Activated T-helper 1 cell treated with anti-CD3 and anti-CD28 coated beads, Interleukin-12 subunit alpha, Interleukin-12 subunit beta, Interleukin-2, Interleukin-4 antibody, amounts not matched to agents 30 ng/mL and 10 ng/mL and 1 ng/mL, durations not matched to agents 14 hours and 24 hours and 36 hours (primary cell): ENCODE measurements around the gene ABCC8. TPM values are rescaled to one million over a fixed set of nuclear protein-coding genes. Genes with fewer than 3 reads are reported as not detected.

Experiments
- DNase-seq: peaks from one replicate; pipeline ENCODE4 v3.0.0; 2021; ENCODE audit warnings: low spot score
- H3K27ac Mint-ChIP-seq: one replicate; pipeline ENCODE4 v1.8.0; 2021; ENCODE audit warnings: mild to moderate bottlenecking, mixed read lengths
- H3K27me3 Mint-ChIP-seq: one replicate; pipeline ENCODE4 v1.8.0; 2022; ENCODE audit warnings: mild to moderate bottlenecking, moderate library complexity, mixed read lengths; ENCODE audit not compliant: insufficient read depth
- H3K36me3 Mint-ChIP-seq: one replicate; pipeline ENCODE4 v1.8.0; 2021; ENCODE audit warnings: low read depth, mixed read lengths
- H3K4me1 Mint-ChIP-seq: one replicate; pipeline ENCODE4 v1.8.0; 2021; ENCODE audit warnings: low read depth, mixed read lengths
- H3K4me3 Mint-ChIP-seq: one replicate; pipeline ENCODE4 v1.8.0; 2021; ENCODE audit warnings: mild to moderate bottlenecking, moderate library complexity, mixed read lengths
- H3K9me3 Mint-ChIP-seq: one replicate; pipeline ENCODE4 v1.8.0; 2021; ENCODE audit warnings: mixed read lengths
- intact Hi-C: fragments of 100-400 bp; cut with micrococcal nuclease; formaldehyde crosslinking; loops from one replicate; pipeline ENCODE4 v1.15.1; 2024
- total RNA-seq: library from RNA; stranded (reverse); gene quantifications from 2 replicates; pipeline ENCODE4 v1.2.3, GENCODE V29; 2022

Gene ABCC8
- 0.31 TPM in 1 of 2 replicates, not detected in the other for total RNA-seq

GRCh38 chr11:17476317-17477083, at the start of gene ABCC8:
ABCC8 (minus strand) TSS chr11:17476845; CDS start chr11:17476776, 69 bp downstream.
- Mint-ChIP-seq H3K4me3 (no peak within 1 kb of the TSS), H3K27me3 (peaks cover 73% of the 10 kb centered on the region), H3K36me3 (no peaks in the 10 kb centered on the region), H3K9me3 (no peaks in the 10 kb centered on the region), H3K27ac (no peak within 1 kb of the TSS), H3K4me1 (no peaks in the 10 kb centered on the region)
- intact Hi-C loops = no loop called here
- no peak for DNase-seq

- no peaks in the 10 kb centered on the region for H3K27me3 Mint-ChIP-seq
- H3K27ac Mint-ChIP-seq = no peak overlapping the region
- intact Hi-C loops = no loop called here
- H3K4me1 Mint-ChIP-seq = no peaks in the 10 kb centered on the region
- no peak overlapping the region for H3K4me3 Mint-ChIP-seq
- no peaks in the 10 kb centered on the region for H3K9me3 Mint-ChIP-seq
- H3K36me3 Mint-ChIP-seq = no peaks in the 10 kb centered on the region
- no peak for DNase-seq
Observed at GRCh38 chr11:17526326-17526725, 49.7 kb upstream of the ABCC8 start.

- Mint-ChIP-seq H3K27me3 (no peaks in the 10 kb centered on the region), H3K36me3 (no peaks in the 10 kb centered on the region), H3K27ac (no peak overlapping the region), H3K4me3 (no peak overlapping the region), H3K4me1 (no peaks in the 10 kb centered on the region), H3K9me3 (no peaks in the 10 kb centered on the region)
- intact Hi-C loops = no loop called here
- no peak for DNase-seq
Observed at GRCh38 chr11:17525570-17525969, 48.9 kb upstream of the ABCC8 start.

- Mint-ChIP-seq H3K36me3 (no peaks in the 10 kb centered on the region), H3K27me3 (no peaks in the 10 kb centered on the region), H3K27ac (no peak overlapping the region), H3K4me3 (no peak overlapping the region), H3K4me1 (no peaks in the 10 kb centered on the region), H3K9me3 (no peaks in the 10 kb centered on the region)
- intact Hi-C loops = no loop called here
- DNase-seq = no peak
Observed at GRCh38 chr11:17524221-17524620, 47.6 kb upstream of the ABCC8 start.

DNA sequence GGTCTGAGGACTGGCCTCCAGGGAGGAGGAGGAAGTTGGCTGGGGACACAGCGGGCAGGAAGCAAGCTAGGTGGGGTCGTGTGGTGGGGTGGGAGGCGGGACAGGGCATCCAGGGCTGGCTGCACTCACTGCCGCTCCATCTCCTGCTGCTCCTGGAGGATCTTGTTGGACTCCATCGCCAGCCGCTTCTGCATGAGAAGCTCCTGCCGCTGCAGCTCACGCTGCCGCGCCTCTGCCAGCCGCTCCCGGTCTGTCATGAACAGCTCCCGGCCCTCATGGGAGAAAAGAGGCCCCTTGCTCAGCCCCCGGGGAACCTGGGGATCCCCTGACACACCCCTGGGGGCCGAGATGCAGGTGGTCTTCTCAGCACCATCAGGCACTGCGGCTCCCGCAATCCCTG, 46.0 kb upstream of the ABCC8 start:
- Mint-ChIP-seq H3K4me3 (no peak overlapping the region), H3K4me1 (no peaks in the 10 kb centered on the region), H3K36me3 (no peaks in the 10 kb centered on the region), H3K9me3 (no peaks in the 10 kb centered on the region), H3K27ac (no peak overlapping the region), H3K27me3 (peaks cover 1% of the 10 kb centered on the region)
- no peak for DNase-seq
- intact Hi-C loops = no loop called here

DNA sequence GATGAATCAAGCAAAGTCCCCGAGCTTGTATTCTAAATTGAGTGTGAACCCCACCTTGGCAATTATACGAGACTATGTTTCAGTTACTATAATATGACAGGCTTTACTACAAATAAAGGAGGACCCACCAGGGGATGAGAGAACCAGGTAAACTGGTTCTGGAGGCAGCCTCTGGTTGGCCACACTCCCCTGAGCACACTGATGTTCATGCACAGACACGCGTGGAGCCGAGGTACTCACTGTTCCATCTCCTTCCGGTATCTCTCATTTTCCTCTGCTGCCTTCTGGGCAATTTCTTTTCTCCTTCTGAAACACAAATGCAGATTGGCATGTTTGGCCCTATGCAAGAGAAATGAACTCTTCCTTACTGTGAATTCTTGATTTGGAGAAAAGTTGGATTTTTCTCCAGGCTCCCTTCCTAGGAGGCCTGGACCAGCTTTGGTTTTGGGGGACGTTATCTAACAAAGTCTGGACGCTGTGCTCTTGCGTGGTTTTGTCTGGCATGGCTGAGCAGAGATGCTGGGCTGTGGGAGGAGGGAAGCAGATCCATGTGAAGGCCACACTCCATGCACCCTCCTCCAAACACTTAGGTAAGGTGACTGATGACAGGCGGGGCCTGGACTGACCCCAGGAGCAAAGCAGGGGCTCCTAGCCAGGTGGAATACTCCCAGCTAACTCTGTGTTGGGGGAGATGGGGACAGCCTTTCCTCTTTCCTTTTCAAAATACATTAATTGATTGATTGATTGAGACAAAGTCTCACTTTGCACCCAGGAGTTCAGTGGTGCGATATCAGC, 44.7 kb upstream of the ABCC8 start:
- no peak overlapping the region for H3K27ac Mint-ChIP-seq
- H3K36me3 Mint-ChIP-seq = no peaks in the 10 kb centered on the region
- H3K4me3 Mint-ChIP-seq = no peak overlapping the region
- H3K27me3 Mint-ChIP-seq = peaks cover 5% of the 10 kb centered on the region
- H3K9me3 Mint-ChIP-seq = no peaks in the 10 kb centered on the region
- no peak for DNase-seq
- intact Hi-C loops = no loop called here
- no peaks in the 10 kb centered on the region for H3K4me1 Mint-ChIP-seq

DNA sequence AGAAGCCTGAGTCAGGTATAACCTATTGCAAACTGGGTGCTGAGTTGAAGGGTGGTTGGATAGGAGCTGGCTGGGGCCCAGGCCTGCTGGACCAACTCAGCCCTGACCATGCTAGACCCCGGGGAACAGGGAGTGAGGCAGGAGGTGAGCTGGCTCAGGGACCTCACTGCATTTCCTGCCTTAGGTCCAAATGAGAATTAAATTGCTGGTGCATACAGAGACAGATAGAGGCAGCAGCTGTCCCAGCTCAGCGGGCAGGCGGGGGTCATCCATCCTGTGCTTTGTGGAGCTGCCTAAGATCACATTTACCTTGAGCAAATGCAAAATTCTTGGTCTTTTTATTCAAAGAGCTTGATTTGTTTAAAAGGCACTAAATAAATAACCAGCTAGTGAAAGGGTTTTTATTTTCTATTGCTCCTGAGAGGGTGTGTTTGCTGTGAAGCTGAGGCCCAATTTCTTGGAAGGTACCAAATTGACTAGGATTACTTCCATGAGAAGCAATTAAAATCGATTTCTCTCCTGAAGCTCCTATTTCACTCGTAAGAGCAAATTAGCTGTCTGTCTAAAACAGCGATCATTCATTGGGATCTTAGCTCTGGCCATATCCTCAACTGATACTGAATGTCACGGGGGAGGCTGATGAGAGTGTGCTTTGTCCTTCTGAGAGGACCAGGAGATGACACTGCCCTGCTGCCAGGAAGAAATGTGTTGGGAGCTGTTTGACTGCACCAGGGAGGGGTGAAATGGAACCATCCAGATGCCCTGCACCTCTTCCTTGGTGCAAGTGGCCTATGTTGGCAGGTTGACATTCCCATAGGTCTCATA, 42.6 kb upstream of the ABCC8 start:
- H3K4me3 Mint-ChIP-seq = no peak overlapping the region
- intact Hi-C loops = no loop called here
- peaks cover 8% of the 10 kb centered on the region for H3K27me3 Mint-ChIP-seq
- no peak for DNase-seq
- no peaks in the 10 kb centered on the region for H3K9me3 Mint-ChIP-seq
- H3K4me1 Mint-ChIP-seq = no peaks in the 10 kb centered on the region
- no peaks in the 10 kb centered on the region for H3K36me3 Mint-ChIP-seq
- no peak overlapping the region for H3K27ac Mint-ChIP-seq

DNA sequence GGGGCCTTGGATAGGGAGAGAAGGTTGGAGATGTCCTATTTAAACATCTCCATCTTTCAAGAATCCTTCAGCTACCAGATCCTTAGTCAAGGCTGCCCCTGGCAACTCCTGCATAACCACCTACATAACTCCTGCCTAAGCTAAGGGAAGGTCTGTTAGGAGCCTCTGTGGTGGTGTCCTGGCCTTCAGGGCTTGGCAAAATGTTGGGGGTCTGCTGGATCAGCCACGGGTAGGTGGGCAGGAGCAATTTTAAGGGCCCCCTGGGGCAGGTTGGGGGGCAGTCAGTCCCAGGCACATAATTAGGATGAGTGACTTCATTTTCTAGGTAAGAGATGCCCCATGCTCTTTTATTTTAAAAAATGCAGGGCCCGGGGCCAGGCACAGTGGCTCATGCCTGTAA, 41.7 kb upstream of the ABCC8 start:
- no peak overlapping the region for H3K4me3 Mint-ChIP-seq
- no peaks in the 10 kb centered on the region for H3K9me3 Mint-ChIP-seq
- no peak for DNase-seq
- intact Hi-C loops = no loop called here
- no peaks in the 10 kb centered on the region for H3K4me1 Mint-ChIP-seq
- H3K27me3 Mint-ChIP-seq = peaks cover 11% of the 10 kb centered on the region
- H3K36me3 Mint-ChIP-seq = no peaks in the 10 kb centered on the region
- no peak overlapping the region for H3K27ac Mint-ChIP-seq

GRCh38 chr11:17517186-17517585, 40.5 kb upstream of the ABCC8 start:
- Mint-ChIP-seq H3K27me3 (peaks cover 15% of the 10 kb centered on the region), H3K4me1 (no peaks in the 10 kb centered on the region), H3K27ac (no peak overlapping the region), H3K4me3 (no peak overlapping the region), H3K9me3 (no peaks in the 10 kb centered on the region), H3K36me3 (no peaks in the 10 kb centered on the region)
- DNase-seq = no peak
- intact Hi-C loops = no loop called here

DNA sequence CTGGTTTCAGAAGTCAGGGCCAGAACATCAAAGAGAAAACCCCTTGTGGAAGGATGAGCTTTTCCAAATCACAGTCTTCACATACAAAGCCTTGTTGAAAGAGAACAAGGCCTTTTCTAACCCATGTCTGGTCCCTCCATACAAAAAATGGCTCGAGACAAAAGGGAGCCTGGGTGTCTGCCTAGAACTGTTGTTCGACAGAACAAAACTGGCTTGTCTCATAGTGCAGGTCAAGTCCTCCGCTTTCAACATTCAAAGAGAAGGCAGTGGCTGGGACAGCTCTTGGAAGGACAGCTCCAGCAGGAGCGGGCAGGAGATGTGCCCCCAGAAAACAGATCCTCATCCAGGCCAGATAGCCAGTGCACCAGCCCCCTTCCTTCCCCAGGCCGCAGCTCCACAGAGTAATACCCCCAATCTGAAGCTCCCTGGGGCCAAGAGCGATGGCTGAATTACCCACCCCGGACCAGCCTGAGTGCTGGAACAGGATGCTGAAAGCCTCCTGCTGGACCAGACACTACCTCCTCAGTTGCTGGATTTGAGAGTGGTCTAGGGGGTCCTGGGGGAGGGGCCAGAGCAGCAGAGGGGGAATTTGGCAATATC, 40.0 kb upstream of the ABCC8 start:
- Mint-ChIP-seq H3K4me3 (no peak overlapping the region), H3K27ac (no peak overlapping the region), H3K36me3 (no peaks in the 10 kb centered on the region), H3K27me3 (peaks cover 15% of the 10 kb centered on the region), H3K9me3 (no peaks in the 10 kb centered on the region), H3K4me1 (no peaks in the 10 kb centered on the region)
- no peak for DNase-seq
- intact Hi-C loops = no loop called here

- no peak overlapping the region for H3K27ac Mint-ChIP-seq
Observed at GRCh38 chr11:17515443-17516176, 39.0 kb upstream of the ABCC8 start.

DNA sequence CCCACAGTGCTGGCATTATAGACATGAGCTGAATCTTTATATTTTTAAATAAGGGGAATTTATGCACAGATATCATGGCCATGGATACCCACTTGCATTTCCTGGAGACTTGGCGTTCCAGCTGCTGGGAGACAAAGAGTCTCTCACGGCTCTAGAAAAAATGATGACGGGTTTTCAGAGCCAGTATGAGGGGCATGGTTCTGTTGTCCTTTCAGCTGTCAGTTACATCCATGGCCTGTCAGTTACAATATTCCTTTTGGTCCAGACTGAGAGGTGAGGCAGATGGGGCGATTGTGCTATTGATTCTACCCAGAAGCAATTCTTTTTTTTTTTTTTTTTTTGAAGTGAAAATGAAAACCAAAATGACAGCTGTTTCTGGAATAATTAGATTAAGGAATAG, 37.8 kb upstream of the ABCC8 start:
- Mint-ChIP-seq H3K36me3 (no peaks in the 10 kb centered on the region), H3K27ac (no peak overlapping the region), H3K27me3 (peaks cover 20% of the 10 kb centered on the region), H3K9me3 (no peaks in the 10 kb centered on the region), H3K4me1 (no peaks in the 10 kb centered on the region), H3K4me3 (no peak overlapping the region)
- DNase-seq = no peak
- intact Hi-C loops = no loop called here

More at GRCh38 chr11:17515443-17516176, 39.0 kb upstream of the ABCC8 start:
- peaks cover 18% of the 10 kb centered on the region for H3K27me3 Mint-ChIP-seq
- DNase-seq = no peak
- H3K4me1 Mint-ChIP-seq = no peaks in the 10 kb centered on the region
- H3K9me3 Mint-ChIP-seq = no peaks in the 10 kb centered on the region
- H3K4me3 Mint-ChIP-seq = no peak overlapping the region
- intact Hi-C loops = no loop called here
- no peaks in the 10 kb centered on the region for H3K36me3 Mint-ChIP-seq
